Upper lobe of right lung (tissue), 1 donor: ENCODE results near the gene DSCAM. TPM values are rescaled to one million over a fixed set of nuclear protein-coding genes. Genes with fewer than 3 reads are reported as not detected.

Experiments used
- ATAC-seq: fragments of 200-7000 bp; cut with Tn5 transposase; one replicate; pipeline ENCODE4 v1.9.1; 2020; ENCODE audit warnings: mild to moderate bottlenecking, moderate library complexity
- DNase-seq: peaks from one replicate; pipeline ENCODE4 v3.0.0-alpha.2; 2020
- H3K27ac ChIP-seq: fragments of 200-600 bp; one replicate; pipeline ENCODE4 v1.8.0; 2022
- H3K27me3 ChIP-seq: fragments of 200-600 bp; one replicate; pipeline ENCODE4 v1.8.0; 2022; ENCODE audit warnings: mild to moderate bottlenecking
- H3K36me3 ChIP-seq: fragments of 200-600 bp; one replicate; pipeline ENCODE4 v1.8.0; 2022
- H3K4me1 ChIP-seq: fragments of 200-600 bp; one replicate; pipeline ENCODE4 v1.8.0; 2022
- H3K4me3 ChIP-seq: fragments of 200-600 bp; one replicate; pipeline ENCODE4 v1.8.0; 2022; ENCODE audit warnings: mild to moderate bottlenecking
- H3K9me3 ChIP-seq: fragments of 200-600 bp; one replicate; pipeline ENCODE4 v1.8.0; 2022
- CTCF ChIP-seq: fragments of 200-600 bp; IDR thresholded peaks from one replicate; pipeline ENCODE4 v1.8.0; 2022; ENCODE audit warnings: antibody characterized with exemption
- intact Hi-C: fragments of 100-400 bp; cut with DNase I; formaldehyde crosslinking; loops from one replicate; pipeline ENCODE4 v1.11.0; 2022
- total RNA-seq: library from RNA; stranded (reverse); fragmentation: NEBNext Ultra II Directional; extraction: Animal tissue kit (Norgen Biotek cat#: 25700); gene quantifications from one replicate; pipeline ENCODE4 v1.2.1, GENCODE V29; 2021
- donor health status: DM: no; HTN: yes; CAD: no; lungs with severe emphysema.

Gene DSCAM
- total RNA-seq, 1 donor from 2014 or later: not detected

- intact Hi-C loops: no loop called here
- ATAC-seq: no peak
- Histone ChIP-seq H3K4me1 (no peaks in the 10 kb centered on the region), H3K9me3 (peaks cover 5% of the 10 kb centered on the region), H3K4me3 (no peak overlapping the region), H3K27me3 (no peaks in the 10 kb centered on the region), H3K27ac (no peak overlapping the region), H3K36me3 (no peaks in the 10 kb centered on the region)
- no peak for DNase-seq
- no peak for TF ChIP-seq CTCF
These were observed 413.4 kb downstream of the DSCAM start for GRCh38 chr21:40433538-40433937.

- Histone ChIP-seq H3K9me3 (no peaks in the 10 kb centered on the region), H3K27ac (no peak overlapping the region)
- intact Hi-C loops: no loop called here
These were observed 421.0 kb downstream of the DSCAM start for GRCh38 chr21:40425981-40426380.

GRCh38 chr21:40422896-40423635 is 423.9 kb downstream of the DSCAM start:
- no peak overlapping the region for H3K4me3 ChIP-seq
- no peaks in the 10 kb centered on the region for H3K4me1 ChIP-seq
- ATAC-seq: no peak
- no peak for TF ChIP-seq CTCF
- no peaks in the 10 kb centered on the region for H3K27me3 ChIP-seq
- intact Hi-C loops: no loop called here
- no peak for DNase-seq
- peaks cover 5% of the 10 kb centered on the region for H3K9me3 ChIP-seq
- no peak overlapping the region for H3K27ac ChIP-seq
- H3K36me3 ChIP-seq: no peaks in the 10 kb centered on the region

More at GRCh38 chr21:40425981-40426380, 421.0 kb downstream of the DSCAM start:
- ATAC-seq: no peak
- Histone ChIP-seq H3K4me1 (no peaks in the 10 kb centered on the region), H3K4me3 (no peak overlapping the region), H3K36me3 (no peaks in the 10 kb centered on the region), H3K27me3 (no peaks in the 10 kb centered on the region)
- no peak for TF ChIP-seq CTCF
- DNase-seq: no peak

GRCh38 chr21:40421121-40421520 is 425.8 kb downstream of the DSCAM start:
- ATAC-seq (no peak), DNase-seq (no peak)
- no peaks in the 10 kb centered on the region for H3K27me3 ChIP-seq
- peaks cover 5% of the 10 kb centered on the region for H3K9me3 ChIP-seq
- TF ChIP-seq CTCF: no peak
- no peaks in the 10 kb centered on the region for H3K36me3 ChIP-seq
- intact Hi-C loops: no loop called here
- no peaks in the 10 kb centered on the region for H3K4me1 ChIP-seq
- H3K4me3 ChIP-seq: no peak overlapping the region
- H3K27ac ChIP-seq: no peak overlapping the region

GRCh38 chr21:40416572-40416971 is 430.4 kb downstream of the DSCAM start:
- DNase-seq: no peak
- Histone ChIP-seq H3K27me3 (no peaks in the 10 kb centered on the region), H3K4me3 (no peak overlapping the region), H3K36me3 (no peaks in the 10 kb centered on the region), H3K4me1 (no peaks in the 10 kb centered on the region), H3K9me3 (peaks cover 5% of the 10 kb centered on the region), H3K27ac (no peak overlapping the region)
- no peak for ATAC-seq
- no peak for TF ChIP-seq CTCF
- intact Hi-C loops: no loop called here
